Activated B cell treated with CpG ODN at 0.5 μM for 24 hours (primary cell): ENCODE measurements around the gene IL16. TPM values are rescaled to one million over a fixed set of nuclear protein-coding genes. Genes with fewer than 3 reads are reported as not detected.

Experiments
- ATAC-seq: fragments of 200-7000 bp; cut with Tn5 transposase; one replicate; pipeline ENCODE4 v1.10.0; 2021; ENCODE audit warnings: low read depth, mild to moderate bottlenecking, moderate library complexity
- CTCF ChIA-PET: fragments of 350-600 bp; sonication (Branson Sonifier 250); formaldehyde crosslinking; loops from one replicate; lab custom pipeline; 2021; ENCODE audit warnings: antibody characterized with exemption; lab: Charles Lee
- POLR2A ChIA-PET: fragments of 350-600 bp; sonication (Branson Sonifier 250); formaldehyde crosslinking; loops from one replicate; lab custom pipeline; 2021; ENCODE audit warnings: antibody characterized with exemption; lab: Charles Lee
- DNase-seq: peaks from one replicate; pipeline ENCODE4 v3.0.0; 2022
- H3K27ac Mint-ChIP-seq: one replicate; pipeline ENCODE4 v1.8.0; 2020; ENCODE audit warnings: mixed read lengths
- H3K27me3 Mint-ChIP-seq: one replicate; pipeline ENCODE4 v1.8.0; 2021; ENCODE audit warnings: mixed read lengths
- H3K36me3 Mint-ChIP-seq: one replicate; pipeline ENCODE4 v1.8.0; 2021; ENCODE audit warnings: low read depth, mixed read lengths
- H3K4me1 Mint-ChIP-seq: one replicate; pipeline ENCODE4 v1.8.0; 2021; ENCODE audit warnings: mixed read lengths
- H3K4me3 Mint-ChIP-seq: one replicate; pipeline ENCODE4 v1.8.0; 2020; ENCODE audit warnings: mild to moderate bottlenecking, mixed read lengths
- H3K9me3 Mint-ChIP-seq: one replicate; pipeline ENCODE4 v1.8.0; 2020; ENCODE audit warnings: mixed read lengths
- intact Hi-C: fragments of 100-400 bp; cut with micrococcal nuclease; formaldehyde crosslinking; loops from one replicate; pipeline ENCODE4 v1.15.1; 2024
- total RNA-seq: library from RNA; stranded (reverse); gene quantifications from 2 replicates; pipeline ENCODE4 v1.2.3, GENCODE V29; 2022
- TF ChIP-seq, protein P1 (sequence below): fragments of 200-600 bp; IDR thresholded peaks from one replicate; pipeline ENCODE4 v1.8.0; 2022; ENCODE audit warnings: antibody characterized with exemption, mild to moderate bottlenecking

The IL16 gene
- total RNA-seq, 1 donor from 2014 or later = 206 TPM

DNA sequence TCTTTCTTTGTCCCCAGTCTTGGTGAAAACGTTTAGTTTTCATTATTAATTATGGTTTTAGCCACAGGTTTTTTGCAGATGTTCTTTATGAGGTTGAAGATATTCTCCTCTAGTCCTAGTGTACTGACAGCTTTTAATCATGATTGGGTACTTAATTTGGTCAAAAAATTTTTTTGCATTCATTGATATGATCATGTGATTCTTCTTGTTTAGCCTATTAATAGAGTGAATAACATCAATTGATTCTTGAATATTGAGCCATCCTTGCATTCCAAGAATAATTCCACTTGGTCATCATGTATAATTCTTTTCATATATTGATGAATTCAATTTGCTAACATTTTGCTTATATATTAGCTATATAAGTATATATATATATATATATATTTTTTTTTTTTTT is 46.1 kb downstream of the IL16 start:
- TF ChIP-seq, protein P1, sequence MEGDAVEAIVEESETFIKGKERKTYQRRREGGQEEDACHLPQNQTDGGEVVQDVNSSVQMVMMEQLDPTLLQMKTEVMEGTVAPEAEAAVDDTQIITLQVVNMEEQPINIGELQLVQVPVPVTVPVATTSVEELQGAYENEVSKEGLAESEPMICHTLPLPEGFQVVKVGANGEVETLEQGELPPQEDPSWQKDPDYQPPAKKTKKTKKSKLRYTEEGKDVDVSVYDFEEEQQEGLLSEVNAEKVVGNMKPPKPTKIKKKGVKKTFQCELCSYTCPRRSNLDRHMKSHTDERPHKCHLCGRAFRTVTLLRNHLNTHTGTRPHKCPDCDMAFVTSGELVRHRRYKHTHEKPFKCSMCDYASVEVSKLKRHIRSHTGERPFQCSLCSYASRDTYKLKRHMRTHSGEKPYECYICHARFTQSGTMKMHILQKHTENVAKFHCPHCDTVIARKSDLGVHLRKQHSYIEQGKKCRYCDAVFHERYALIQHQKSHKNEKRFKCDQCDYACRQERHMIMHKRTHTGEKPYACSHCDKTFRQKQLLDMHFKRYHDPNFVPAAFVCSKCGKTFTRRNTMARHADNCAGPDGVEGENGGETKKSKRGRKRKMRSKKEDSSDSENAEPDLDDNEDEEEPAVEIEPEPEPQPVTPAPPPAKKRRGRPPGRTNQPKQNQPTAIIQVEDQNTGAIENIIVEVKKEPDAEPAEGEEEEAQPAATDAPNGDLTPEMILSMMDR = no peak
- H3K27me3 Mint-ChIP-seq = no peaks in the 10 kb centered on the region
- no peaks in the 10 kb centered on the region for H3K4me1 Mint-ChIP-seq
- intact Hi-C loops = no loop called here
- ATAC-seq = no peak
- no peak for DNase-seq
- ChIA-PET CTCF (interaction anchor here (2.9 kb wide), 1 partner anchor 23 kb away, joined by 13 read pairs; no protein-coding TSS in a partner anchor), POLR2A (no interaction called here)
- H3K4me3 Mint-ChIP-seq = no peak overlapping the region
- H3K36me3 Mint-ChIP-seq = no peaks in the 10 kb centered on the region
- H3K9me3 Mint-ChIP-seq = peaks cover 23% of the 10 kb centered on the region
- no peak overlapping the region for H3K27ac Mint-ChIP-seq

DNA sequence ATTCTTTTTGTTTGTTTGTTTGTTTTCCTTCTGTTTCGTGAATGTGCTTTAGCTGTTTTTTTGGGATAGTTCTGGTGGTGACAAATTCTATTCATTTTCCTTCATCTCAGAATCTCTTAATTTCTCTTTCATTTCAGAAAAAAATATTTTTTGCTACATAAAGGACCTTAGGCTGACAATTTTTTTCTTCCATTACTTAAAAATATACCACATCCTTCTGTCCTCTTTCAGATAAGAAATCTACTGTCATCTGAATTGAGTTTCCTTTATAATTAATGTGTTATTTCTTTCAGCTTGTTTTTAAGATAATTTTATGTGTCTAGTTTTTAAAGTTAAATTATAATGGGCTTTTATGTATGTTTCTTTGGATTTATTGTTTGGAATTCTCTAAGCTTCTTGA is 47.6 kb downstream of the IL16 start:
- no peak overlapping the region for H3K4me3 Mint-ChIP-seq
- TF ChIP-seq, protein P1 = no peak
- ChIA-PET POLR2A (no interaction called here), CTCF (interaction anchor here (2.9 kb wide), 1 partner anchor 22 kb away, joined by 13 read pairs; no protein-coding TSS in a partner anchor)
- H3K4me1 Mint-ChIP-seq = no peaks in the 10 kb centered on the region
- ATAC-seq (no peak), DNase-seq (no peak)
- no peaks in the 10 kb centered on the region for H3K27me3 Mint-ChIP-seq
- H3K27ac Mint-ChIP-seq = no peak overlapping the region
- H3K9me3 Mint-ChIP-seq = peaks cover 23% of the 10 kb centered on the region
- intact Hi-C loops = no loop called here
- H3K36me3 Mint-ChIP-seq = no peaks in the 10 kb centered on the region

DNA sequence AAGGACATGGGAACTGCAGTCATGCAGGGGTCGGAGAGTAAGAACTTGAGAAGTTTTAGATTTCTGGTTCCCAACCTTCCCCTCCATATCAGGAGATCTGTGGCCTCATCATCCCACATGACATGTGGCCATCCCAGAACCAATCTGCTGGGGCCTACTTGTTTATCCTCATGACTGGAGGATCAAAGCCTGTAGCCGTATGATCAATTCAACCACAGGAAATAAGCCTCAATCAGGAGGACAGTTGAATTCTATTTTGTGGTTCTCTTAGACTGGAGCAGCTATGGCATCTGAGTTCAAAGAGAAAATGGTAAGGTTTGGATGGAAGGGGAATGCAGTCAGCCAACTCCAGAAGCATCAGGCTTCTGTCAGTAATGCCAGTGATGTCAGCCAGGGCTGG is 57.2 kb downstream of the IL16 start:
- no peak overlapping the region for H3K27ac Mint-ChIP-seq
- H3K36me3 Mint-ChIP-seq = no peaks in the 10 kb centered on the region
- H3K4me3 Mint-ChIP-seq = no peak overlapping the region
- peaks cover 23% of the 10 kb centered on the region for H3K27me3 Mint-ChIP-seq
- no peak for DNase-seq
- no peaks in the 10 kb centered on the region for H3K4me1 Mint-ChIP-seq
- ChIA-PET POLR2A (no interaction called here), CTCF (interaction anchor here (1.4 kb wide), 2 partner anchors 12 to 147 kb away, joined by 3 to 4 read pairs; no protein-coding TSS in a partner anchor)
- TF ChIP-seq, protein P1 = no peak
- intact Hi-C loops = no loop called here
- peaks cover 7% of the 10 kb centered on the region for H3K9me3 Mint-ChIP-seq
- ATAC-seq = no peak

DNA sequence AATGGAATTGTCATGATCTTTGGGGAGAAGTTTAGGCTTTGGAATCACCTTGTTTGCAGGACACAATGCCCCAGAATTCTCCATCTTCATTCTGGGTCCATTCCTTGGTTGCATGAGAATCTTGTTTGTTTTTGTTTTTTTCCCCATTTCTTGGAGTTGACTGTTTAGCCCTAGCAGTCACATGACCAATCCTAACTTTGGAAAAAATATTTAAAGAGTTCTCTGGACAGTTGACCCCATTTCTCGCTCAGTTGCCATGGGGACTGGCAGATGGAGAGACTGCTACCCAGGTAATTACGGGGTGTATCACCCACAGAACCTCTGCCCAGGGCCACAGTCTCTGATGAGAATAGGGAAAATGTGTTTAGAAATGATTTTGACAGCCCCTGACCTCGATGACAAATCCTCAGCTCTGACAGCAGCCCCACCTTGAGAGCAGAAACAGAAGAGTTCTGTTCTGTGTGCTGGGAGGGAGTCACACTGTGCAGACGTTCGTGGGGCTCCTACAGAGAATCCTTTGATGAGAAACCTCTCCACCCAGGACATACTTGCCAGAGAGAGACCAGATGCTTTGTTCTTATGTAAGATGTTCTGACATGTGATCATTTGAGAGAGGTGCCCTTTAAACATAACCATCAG is 57.7 kb downstream of the IL16 start:
- DNase-seq (no peak), ATAC-seq (no peak)
- peaks cover 7% of the 10 kb centered on the region for H3K9me3 Mint-ChIP-seq
- POLR2A ChIA-PET = no interaction called here
- H3K4me3 Mint-ChIP-seq = no peak overlapping the region
- CTCF ChIA-PET = interaction anchor here (0.6 to 4.6 kb wide), 4 partner anchors 12 to 148 kb away, joined by 3 to 25 read pairs (median 3); no protein-coding TSS in a partner anchor
- H3K27ac Mint-ChIP-seq = no peak overlapping the region
- no peaks in the 10 kb centered on the region for H3K4me1 Mint-ChIP-seq
- no peaks in the 10 kb centered on the region for H3K36me3 Mint-ChIP-seq
- peaks cover 23% of the 10 kb centered on the region for H3K27me3 Mint-ChIP-seq
- TF ChIP-seq, protein P1 = no peak
- intact Hi-C loops = no loop called here

DNA sequence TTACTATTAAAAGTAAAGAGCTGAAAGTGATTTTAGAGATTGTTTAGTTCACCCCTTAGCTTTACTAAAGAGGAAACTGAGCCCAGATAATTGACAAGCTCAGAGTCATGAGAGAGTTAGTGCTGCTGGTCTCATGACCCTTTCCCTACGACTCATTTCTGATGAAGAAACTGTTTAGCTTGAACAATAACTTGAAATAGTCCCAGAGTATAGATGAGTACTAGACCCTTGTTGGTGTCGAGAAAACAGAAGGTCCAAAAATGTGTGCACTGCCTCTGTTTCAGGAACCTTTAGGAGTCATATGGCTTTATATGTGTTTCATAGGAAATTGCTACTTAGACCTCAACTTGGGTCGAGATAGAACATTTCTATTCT is 58.2 kb downstream of the IL16 start:
- Mint-ChIP-seq H3K27ac (no peak overlapping the region), H3K9me3 (peaks cover 7% of the 10 kb centered on the region), H3K27me3 (peaks cover 23% of the 10 kb centered on the region), H3K4me1 (no peaks in the 10 kb centered on the region), H3K36me3 (no peaks in the 10 kb centered on the region), H3K4me3 (no peak overlapping the region)
- CTCF ChIA-PET = interaction anchor here (0.6 to 4.6 kb wide), 4 partner anchors 11 to 148 kb away, joined by 3 to 25 read pairs (median 3); no protein-coding TSS in a partner anchor
- DNase-seq (no peak), ATAC-seq (no peak)
- POLR2A ChIA-PET = no interaction called here
- TF ChIP-seq, protein P1 = no peak
- intact Hi-C loops = no loop called here
